ENCODE results near the gene SMAD6. TPM values are rescaled to one million over a fixed set of nuclear protein-coding genes. Genes with fewer than 3 reads are reported as not detected.

Gene SMAD6
- total RNA-seq, 4 donors from 2014 or later: 59.3 to 118 (median 62.3) TPM

- H3K4me1 ChIP-seq: peaks cover 53 to 83% of the 10 kb centered on the region in 2 donors
- TF ChIP-seq CTCF (IDR thresholded peaks at IDR 0.05) (no peak), POLR2A (IDR thresholded peaks at IDR 0.05) (no peak)
- peak overlapping the region in 2 of 3 donors; percentile 2 to 89 for H3K27ac ChIP-seq
- H3K9me3 ChIP-seq: no peaks in the 10 kb centered on the region
- WGBS, 2 donors: 83 to 86% methylated on average over 3 of the region's 3 CpGs
- no peak overlapping the region for H3K4me3 ChIP-seq (replicated peaks in 1 of 3)
- no peaks in the 10 kb centered on the region for H3K27me3 ChIP-seq
- H3K36me3 ChIP-seq: no peaks in the 10 kb centered on the region
- intact Hi-C loops (cut with DNase I): no loop called here
- no peak for DNase-seq
Observed at GRCh38 chr15:66767240-66767659, 65.2 kb downstream of the SMAD6 start.

- intact Hi-C loops (cut with DNase I): no loop called here
- Histone ChIP-seq H3K27ac (peak overlapping the region in 1 of 3 donors; percentile 6), H3K4me3 (replicated peaks in 1 of 3) (no peak overlapping the region), H3K9me3 (no peaks in the 10 kb centered on the region), H3K36me3 (no peaks in the 10 kb centered on the region), H3K4me1 (peaks cover 53 to 83% of the 10 kb centered on the region in 2 donors), H3K27me3 (no peaks in the 10 kb centered on the region)
- DNase-seq: no peak
- WGBS, 2 donors: 85% methylated on average over 8 of the region's 8 CpGs
- TF ChIP-seq POLR2A (IDR thresholded peaks at IDR 0.05) (no peak), CTCF (IDR thresholded peaks at IDR 0.05) (no peak)
Observed at GRCh38 chr15:66768987-66769386, 67.0 kb downstream of the SMAD6 start.

- DNase-seq: no peak
- H3K36me3 ChIP-seq: no peaks in the 10 kb centered on the region
- peak overlapping the region in 2 of 3 donors; percentile 27 to 54 for H3K27ac ChIP-seq
- no peaks in the 10 kb centered on the region for H3K27me3 ChIP-seq
- no peaks in the 10 kb centered on the region for H3K9me3 ChIP-seq
- TF ChIP-seq POLR2A (IDR thresholded peaks at IDR 0.05) (no peak), CTCF (IDR thresholded peaks at IDR 0.05) (no peak)
- intact Hi-C loops (cut with DNase I): loop anchor here (5.0 to 10.0 kb wide), 2 partner anchors 68 to 266 kb away; partner anchors contain the start of genes RPL4, SMAD6 and ZWILCH
- H3K4me1 ChIP-seq: peaks cover 51 to 83% of the 10 kb centered on the region in 2 donors
- 62 to 73% methylated on average over 13 to 14 of the region's 14 CpGs for WGBS, 2 donors
- H3K4me3 ChIP-seq (replicated peaks in 1 of 3): no peak overlapping the region
Observed at GRCh38 chr15:66770518-66771350, 68.7 kb downstream of the SMAD6 start.

- DNase-seq: no peak
- intact Hi-C loops (cut with DNase I): loop anchor here (5.0 to 10.0 kb wide), 2 partner anchors 69 to 266 kb away; partner anchors contain the start of genes RPL4, SMAD6 and ZWILCH
- Histone ChIP-seq H3K9me3 (no peaks in the 10 kb centered on the region), H3K27me3 (no peaks in the 10 kb centered on the region), H3K36me3 (no peaks in the 10 kb centered on the region), H3K27ac (peak overlapping the region in 2 of 3 donors; percentile 27 to 49), H3K4me3 (replicated peaks in 1 of 3) (no peak overlapping the region), H3K4me1 (peaks cover 50 to 83% of the 10 kb centered on the region in 2 donors)
- WGBS, 2 donors: 81 to 90% methylated on average over 3 to 5 of the region's 5 CpGs
- TF ChIP-seq CTCF (IDR thresholded peaks at IDR 0.05) (no peak), POLR2A (IDR thresholded peaks at IDR 0.05) (no peak)
Observed at GRCh38 chr15:66771351-66771650, 69.3 kb downstream of the SMAD6 start.

GRCh38 chr15:66772604-66773128, 70.6 kb downstream of the SMAD6 start:
- peaks cover 50 to 85% of the 10 kb centered on the region in 2 donors for H3K4me1 ChIP-seq
- intact Hi-C loops (cut with DNase I): loop anchor here (5.0 to 10.0 kb wide), 2 partner anchors 70 to 268 kb away; partner anchors contain the start of genes RPL4, SMAD6 and ZWILCH
- H3K27me3 ChIP-seq: no peaks in the 10 kb centered on the region
- no peaks in the 10 kb centered on the region for H3K9me3 ChIP-seq
- 57 to 59% methylated on average over 7 of the region's 7 CpGs for WGBS, 2 donors
- H3K27ac ChIP-seq: peak overlapping the region; percentile 88 to 94 (median 92)
- no peak for DNase-seq
- no peak overlapping the region for H3K4me3 ChIP-seq (replicated peaks in 1 of 3)
- TF ChIP-seq CTCF (IDR thresholded peaks at IDR 0.05) (no peak), POLR2A (IDR thresholded peaks at IDR 0.05) (no peak)
- H3K36me3 ChIP-seq: no peaks in the 10 kb centered on the region
